Right lung (tissue), 5 donors: ENCODE measurements around the gene ZBTB40. TPM values are rescaled to one million over a fixed set of nuclear protein-coding genes. Genes with fewer than 3 reads are reported as not detected.
A peak's percentile ranks its signal among the peaks of the same experiment; 100 is the strongest.

ENCODE experiments used
- DNase-seq, 2 donors: peaks; one replicate each; pipeline ENCODE4 v3.0.0-alpha.2; 2013
- polyA plus RNA-seq, 5 donors: library from polyadenylated mRNA; unstranded; fragments of 120-200 nt; gene quantifications; one replicate each; pipeline versions ENCODE4 v1.2.1 to v1.2.3, GENCODE V29; 2013; ENCODE audit warnings: inconsistent platforms in 1 of 5, low replicate concordance in 1 of 5; ENCODE audit not compliant: insufficient read length in 5 of 5, insufficient read depth in 1 of 5

The ZBTB40 gene
- polyA plus RNA-seq, 5 donors: 16.7 to 24.2 (median 19.7) TPM

DNA sequence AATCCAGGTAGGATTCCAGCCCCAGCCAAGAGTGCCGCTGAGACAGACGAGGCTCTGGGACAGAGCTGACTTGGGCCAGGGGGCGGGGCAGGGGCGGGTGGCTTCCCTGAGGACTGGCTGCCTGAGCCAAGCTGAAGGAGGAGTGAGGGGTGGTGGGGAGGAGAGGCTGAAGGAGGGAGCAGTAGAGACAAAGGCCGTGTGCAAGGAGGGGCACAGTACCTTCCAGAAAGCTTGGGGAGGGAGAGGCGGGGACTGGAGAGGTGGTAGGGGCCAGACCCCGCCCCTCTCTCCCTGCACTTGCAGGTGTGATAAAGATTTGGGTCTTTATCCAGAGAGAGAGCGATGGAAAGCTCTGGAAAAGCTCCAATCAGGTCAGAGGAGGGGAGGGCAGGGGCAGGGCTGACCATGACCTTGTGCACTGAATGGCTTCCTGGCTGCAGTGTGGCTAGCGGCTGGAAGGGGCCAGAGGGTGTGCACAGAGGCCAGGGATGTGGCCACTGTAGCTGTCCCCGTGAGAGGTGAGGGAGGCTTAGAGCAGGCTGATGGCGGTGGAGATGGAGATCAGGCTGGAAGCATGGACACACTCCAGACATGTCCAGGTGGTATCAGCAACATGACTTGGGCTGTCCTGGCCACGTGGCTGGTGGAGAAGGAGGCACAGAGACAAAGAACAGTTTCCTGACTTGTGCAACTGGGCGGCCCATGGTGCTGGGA is 104.9 kb downstream of the ZBTB40 start:
- no peak for DNase-seq

DNA sequence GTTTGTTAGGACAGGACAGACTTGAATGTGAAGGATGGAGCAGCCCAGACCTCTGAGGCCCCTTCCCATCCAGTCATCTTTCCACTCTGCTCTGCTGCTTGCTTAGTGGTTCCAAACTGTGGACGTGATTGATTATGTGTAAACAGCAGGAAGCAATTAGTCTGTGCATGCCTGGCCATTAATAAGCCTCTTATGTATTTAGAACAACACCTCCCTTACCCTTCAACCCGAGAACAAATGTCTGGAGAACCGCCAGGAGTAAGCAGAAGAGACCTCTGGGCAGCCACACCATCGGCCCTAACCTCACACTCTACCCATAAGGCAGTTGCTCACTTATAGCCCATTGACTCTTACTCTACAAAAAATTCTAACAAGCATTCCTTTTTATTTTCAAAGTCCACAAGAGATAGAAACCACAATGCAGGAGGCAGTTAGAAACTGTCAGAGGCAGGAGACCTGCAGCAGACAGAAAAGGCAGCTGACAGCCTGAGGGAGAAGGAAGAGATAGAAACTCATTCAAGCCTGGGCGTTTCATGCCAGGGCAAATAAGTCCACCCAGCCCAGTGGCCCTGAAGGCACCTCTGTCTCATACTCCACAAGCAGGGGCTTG is 105.8 kb downstream of the ZBTB40 start:
- peak; percentile 9 to 24 for DNase-seq

DNA sequence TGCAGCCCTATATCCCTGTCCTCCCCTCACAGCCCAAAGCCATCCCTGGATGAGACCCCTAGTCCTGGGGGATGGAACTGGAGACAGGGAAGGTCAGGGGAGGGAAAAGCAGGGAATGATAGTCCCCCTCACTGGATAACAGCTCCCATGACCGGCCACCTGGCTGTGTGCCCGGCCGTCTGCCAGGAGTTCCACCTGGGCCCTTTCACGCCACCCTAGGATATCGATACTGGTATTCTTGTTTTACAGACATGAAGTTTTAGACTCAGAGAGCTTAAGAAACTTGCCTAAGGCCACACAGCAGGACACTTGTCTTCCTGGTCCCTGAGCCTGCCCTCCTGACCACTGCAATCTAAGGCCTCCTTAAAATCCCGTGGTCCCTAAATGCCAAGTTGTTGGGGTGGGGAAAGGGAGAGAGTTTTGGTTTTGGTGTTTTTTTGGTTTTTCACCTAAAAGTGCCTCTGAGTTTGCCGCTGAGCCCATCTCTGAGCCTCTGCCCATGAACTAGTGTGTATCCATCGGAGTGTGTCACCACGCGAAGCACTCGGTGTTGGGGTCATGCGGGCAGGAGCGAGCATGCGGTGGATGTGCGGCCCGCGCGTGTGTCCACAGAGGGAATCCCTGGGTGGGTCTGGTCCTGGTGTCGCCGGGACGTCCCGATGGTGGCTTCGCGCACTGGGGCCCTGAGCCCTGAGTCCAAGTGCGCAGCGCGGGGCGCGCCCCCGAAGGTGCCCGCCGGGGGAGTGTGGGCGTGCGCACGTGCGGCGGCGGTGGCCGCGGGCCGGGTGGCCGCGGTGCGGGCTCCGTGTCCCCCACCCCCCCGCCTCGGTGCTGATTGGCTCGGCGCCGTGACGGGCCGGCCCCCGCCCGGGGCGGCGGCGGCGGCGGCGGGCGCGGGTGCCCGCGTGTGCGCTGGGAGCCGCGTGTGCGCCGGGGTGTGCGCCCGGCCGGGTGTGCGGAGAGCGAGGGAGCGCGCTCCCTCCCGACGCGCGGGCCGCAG is 111.2 kb downstream of the ZBTB40 start, which contains the start of gene EPHA8:
EPHA8 (plus strand) TSS at position 906 of the 1,000 bp plus-strand sequence. CDS start 147 bp downstream, outside the sequence.
- no peak for DNase-seq

DNA sequence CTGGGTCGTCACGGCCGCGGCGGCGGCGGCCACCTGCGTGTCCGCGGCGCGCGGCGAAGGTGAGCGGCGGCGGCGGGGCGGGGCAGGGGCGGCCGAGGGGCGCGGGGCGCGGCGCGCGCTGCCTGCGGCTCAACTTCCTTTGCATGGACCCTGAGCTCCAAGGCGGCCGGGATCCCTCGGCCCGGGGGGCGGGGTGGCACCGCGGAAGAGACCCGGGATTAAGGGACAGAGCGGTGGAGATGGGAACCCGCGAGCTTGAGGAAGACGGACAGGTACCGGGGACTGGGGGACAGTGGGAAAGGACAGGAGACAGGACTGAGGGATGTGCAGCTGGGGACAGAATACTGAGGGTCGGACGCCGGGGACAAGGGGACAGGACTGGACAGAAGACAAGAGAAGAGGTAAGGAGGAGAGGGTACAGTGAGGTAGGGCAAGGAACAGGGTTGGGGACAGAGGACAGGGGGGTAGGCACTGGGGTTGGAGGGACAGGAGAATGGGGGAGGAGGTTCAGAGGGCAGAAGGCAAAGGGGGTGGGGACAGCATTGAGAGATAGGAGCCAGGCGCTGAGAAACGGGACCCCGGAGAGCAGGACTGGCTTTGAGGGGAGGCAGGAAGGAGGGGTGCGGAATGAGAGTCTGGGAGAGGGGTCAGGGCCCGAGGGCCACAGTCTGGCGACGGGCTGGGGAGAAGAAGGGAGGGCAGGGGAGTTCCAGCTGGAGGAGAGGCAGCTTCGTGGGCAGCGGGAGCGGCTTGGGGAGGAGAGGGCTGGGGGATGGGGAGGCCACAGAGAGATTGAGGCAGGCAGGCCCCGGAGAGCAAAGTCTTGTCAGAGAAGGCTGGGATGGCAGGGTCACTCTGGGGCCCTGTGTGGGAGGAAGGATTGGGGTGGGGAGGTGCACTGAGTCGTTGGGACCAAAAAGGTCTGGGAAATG is 112.3 kb downstream of the ZBTB40 start:
- no peak for DNase-seq

DNA sequence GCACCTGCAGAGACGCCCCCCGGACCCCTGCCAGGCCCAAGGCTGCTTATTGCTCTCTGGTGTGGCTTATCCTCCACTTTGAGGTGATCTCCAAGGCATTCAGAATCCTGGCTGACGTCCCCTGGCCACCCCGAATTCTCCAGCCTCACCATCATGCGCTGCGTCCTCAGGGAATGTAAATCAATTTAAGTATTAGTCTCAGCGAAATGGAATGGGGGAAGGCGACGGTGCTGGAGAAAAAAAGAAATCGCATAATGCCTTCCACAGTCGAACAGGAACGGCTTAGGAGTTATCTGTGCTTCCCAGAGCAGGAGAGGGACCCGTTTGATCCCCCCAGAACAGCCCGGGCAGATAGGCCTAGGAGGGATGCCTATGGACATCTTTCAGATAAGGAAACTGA is 114.5 kb downstream of the ZBTB40 start:
- no peak for DNase-seq

DNA sequence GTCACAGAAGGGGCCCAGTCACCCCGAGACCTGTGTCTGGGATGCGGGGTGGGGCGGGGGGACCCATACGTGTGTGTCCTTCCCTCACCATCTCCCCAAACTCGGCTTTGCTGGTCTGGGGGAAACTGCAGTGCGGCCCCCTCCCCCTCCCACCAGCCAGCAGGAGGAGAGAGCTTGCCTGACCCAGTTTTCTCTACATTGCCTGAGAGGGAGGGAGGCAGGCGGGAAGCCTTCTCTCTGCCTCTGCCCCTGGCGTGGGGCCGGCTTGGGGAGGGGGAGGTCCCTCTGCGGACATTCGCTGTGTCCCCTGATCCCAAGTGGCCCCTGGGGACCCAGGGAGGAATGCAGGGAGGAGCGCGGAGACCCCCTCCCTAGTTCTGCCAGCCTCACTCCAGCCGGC is 115.5 kb downstream of the ZBTB40 start:
- DNase-seq: no peak

DNA sequence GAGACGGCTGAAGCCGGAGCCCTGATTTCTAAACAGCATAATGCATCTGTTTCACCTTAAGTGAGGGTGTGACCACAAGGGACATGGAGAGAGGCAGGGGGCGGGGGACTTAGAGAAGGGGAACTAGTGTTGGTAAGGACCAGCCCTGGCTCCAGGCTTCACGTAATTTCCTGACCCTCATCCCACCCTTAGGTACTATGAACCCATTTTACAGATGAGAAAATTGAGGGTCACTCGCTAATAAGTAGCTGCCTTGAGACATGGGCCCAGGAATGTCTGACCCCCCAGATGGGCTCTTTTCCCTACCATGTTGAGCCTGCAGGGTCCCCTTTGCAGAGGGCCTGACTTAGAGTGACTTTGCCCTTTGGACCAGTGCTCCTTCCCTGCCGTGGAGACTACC is 116.3 kb downstream of the ZBTB40 start:
- no peak for DNase-seq

DNA sequence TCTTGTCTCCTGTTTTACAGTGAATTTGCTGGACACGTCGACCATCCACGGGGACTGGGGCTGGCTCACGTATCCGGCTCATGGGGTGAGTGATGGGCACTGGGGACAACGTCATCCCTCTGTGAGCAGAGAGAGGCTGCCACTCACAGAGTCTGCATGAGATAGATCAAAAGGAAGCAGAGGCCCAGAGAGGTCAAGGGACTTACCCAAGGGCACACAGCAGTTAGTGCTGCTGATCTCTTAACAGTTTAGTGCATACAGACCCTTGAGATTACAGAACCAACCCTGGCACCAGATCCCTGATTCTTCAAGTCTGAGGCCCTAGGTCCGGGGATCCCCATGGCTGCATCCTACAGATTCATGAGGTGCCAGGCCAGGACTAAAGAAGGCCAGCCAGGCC is 117.6 kb downstream of the ZBTB40 start:
- DNase-seq: no peak

DNA sequence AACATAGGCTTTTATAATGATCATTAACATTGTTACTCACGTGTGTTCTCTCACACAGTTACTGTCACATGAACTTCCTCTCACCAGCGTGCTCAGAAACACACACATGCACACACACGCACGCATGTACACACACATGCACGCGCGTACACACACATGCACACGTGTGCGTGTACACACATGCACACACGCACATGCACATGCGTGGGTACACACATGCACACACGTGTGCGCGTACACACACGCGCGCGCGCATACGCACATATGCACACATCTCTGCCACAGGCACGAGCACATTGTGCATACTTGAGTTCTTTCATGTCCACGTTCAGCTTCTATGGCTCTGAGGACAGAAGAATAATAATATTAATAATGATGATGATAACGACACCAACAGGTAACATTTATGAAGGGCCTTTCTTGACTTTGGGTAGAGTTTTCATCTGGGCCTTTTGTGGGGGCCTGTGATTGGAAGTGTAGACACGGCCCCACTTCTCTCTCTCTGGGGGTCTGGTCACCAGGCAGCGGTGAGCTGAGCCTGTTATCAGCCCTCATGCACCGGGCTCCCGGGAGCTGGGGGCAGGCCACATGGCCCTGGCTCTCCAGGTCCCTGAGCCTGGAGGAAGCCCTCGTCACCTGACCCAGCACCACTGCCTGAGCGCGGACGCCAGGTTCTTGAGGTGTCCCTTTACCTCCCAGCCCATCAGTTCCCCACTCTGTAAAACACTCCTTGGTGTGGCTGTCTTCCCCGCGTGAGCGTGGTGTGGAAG is 118.7 kb downstream of the ZBTB40 start:
- DNase-seq: no peak

DNA sequence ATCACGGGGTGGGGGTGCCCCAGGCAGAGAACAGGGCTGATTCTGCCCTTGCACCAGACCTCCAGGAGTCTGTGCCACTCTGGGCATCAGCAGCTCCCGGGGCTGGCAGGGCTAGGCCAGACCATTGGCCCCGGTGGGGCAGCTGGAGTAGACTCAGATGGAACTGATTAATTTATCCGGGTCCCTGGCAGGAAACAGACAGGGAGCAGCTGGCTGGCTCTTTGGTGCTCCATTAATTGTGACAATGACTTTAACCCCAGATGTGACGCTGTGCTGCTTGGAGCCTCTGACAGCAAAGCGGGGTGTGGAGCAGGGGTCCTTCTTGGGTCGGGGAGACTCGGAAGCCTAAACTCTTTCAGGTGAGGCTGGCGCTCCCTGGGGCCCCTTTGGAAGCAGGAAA is 121.2 kb downstream of the ZBTB40 start:
- DNase-seq: no peak

DNA sequence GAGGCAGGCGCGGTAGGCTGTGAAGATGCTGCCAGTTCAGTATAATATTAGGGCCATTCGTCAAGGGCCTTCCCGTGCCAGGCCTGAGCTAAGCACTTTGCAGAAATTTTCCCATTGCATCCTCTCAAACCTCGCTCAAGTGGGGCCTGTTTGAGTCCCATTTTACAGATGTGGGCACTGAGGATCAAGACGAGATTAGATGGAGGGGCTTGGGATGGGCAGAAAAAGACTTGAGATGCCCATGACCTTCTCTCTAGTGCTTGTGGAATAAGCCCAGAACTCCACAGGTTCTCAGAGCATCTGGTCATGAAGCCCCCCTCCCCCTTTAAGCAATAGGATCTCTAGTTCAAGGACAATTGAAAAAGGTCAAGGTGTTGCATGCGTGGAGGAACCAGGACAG is 121.6 kb downstream of the ZBTB40 start:
- no peak for DNase-seq

DNA sequence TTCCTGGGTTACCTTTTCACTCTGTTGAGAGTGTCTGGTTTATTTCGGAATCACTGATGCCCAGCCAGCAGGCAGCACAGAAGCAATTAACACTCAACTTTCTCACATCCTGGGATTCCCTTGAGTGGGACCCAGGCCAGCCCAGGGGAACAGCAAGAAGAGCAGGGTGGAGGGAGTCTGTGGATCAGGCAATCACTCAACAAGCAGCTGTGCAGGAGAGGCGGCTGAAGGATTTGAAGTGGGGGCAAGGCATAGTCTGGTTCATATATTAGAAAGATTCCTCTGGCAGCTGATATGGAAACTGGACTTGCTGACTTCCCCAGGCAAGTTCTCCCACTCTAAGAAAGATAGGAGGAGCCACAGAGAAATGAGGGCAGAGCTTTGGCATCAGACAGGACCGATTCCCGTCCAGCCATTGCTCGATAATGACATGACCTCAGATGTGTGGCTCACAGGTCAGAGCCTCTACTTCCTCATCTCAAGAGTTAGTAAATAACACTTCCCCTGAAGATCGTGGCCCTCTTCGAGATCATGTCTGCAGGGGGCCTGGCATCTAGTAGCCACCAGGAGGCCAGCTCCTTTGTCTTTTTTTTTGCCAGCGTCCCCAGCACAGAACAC is 124.0 kb downstream of the ZBTB40 start:
- DNase-seq: no peak

DNA sequence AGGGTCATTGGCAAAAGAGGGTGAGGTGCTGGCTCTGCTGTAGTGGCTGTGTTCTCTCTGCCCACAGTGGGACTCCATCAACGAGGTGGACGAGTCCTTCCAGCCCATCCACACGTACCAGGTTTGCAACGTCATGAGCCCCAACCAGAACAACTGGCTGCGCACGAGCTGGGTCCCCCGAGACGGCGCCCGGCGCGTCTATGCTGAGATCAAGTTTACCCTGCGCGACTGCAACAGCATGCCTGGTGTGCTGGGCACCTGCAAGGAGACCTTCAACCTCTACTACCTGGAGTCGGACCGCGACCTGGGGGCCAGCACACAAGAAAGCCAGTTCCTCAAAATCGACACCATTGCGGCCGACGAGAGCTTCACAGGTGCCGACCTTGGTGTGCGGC is 124.5 kb downstream of the ZBTB40 start:
- no peak for DNase-seq

DNA sequence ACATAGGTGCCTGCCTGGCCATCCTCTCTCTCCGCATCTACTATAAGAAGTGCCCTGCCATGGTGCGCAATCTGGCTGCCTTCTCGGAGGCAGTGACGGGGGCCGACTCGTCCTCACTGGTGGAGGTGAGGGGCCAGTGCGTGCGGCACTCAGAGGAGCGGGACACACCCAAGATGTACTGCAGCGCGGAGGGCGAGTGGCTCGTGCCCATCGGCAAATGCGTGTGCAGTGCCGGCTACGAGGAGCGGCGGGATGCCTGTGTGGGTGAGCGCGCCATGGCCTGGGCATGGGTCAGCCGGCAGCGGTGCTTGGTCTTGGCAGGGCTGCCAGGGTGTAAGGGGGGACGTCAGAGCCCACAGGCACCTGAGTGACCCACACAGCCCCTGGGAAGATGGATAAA is 125.0 kb downstream of the ZBTB40 start:
- DNase-seq: no peak

DNA sequence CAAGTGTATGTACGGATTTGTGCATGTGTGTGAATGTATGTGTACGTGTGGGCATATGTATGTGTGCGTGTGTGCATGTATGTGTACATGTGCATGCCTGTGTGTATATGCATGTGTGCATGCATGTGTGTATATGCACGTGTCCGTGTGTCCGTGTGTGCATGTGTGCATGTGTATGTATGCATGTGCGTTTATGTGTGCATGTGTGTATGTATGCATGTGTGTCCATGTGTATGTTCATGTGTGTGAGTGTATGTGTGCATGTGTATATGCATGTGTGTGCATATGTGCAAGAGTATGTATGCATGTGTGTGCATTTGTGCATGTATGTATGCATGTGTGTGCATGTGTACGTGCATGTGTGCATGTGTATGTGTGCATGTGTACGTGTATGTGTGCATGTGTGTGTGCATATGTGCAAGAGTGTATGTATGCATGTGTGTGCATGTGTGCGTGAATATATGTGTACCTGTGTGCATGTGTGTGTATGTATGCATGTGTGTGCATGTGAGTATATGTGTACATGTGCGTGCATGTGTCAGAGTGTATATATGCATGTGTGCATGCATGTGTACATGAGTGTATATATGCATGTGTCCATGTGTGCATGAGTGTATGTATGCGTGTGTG is 127.2 kb downstream of the ZBTB40 start:
- no peak for DNase-seq

DNA sequence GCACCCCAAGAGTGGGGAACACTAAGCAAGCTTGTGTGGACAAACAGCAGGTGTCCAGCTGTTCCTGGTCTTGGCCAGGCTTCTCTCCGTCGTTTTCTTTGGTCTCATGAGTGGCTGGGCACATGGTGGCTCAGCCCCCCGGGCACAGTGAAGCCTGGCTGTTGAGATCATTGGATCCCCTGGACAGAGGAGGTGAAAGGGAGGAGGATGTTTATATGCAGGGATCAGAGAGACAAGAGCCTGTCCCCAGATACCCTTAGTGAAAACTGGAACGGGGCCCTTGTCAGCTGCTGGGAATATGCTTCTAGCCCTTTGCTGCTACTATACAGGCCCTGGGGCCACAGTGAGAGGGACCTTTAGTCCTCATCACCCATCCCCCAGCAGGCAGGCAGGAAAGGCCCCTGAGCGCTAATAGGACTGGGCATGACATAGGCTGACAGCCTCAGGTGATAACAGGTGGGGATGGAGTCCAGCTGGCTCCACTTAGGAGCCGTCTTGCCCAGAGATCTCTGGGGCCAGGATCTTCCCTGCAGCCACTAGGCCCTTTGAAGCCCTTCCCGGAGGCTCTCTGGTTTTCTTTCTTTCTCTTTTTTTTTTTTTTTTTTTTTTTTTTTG is 128.0 kb downstream of the ZBTB40 start:
- no peak for DNase-seq
